GM12873 (cell line): ENCODE measurements around the gene NET1.

ENCODE experiments used
- CTCF ChIP-seq: IDR thresholded peaks from 2 replicates; pipeline ENCODE4 v1.5.1; 2012; ENCODE audit warnings: low read depth, mild to moderate bottlenecking, moderate library complexity, low read length, control low read depth; ENCODE audit not compliant: insufficient read depth; ENCODE audit errors: missing control alignments

NET1 gene

GRCh38 chr10:5419466-5420094 lies 7.2 kb downstream of the NET1 start:
- no peak for TF ChIP-seq CTCF

GRCh38 chr10:5423771-5424170 lies 11.4 kb downstream of the NET1 start:
- TF ChIP-seq CTCF = no peak

- no peak for TF ChIP-seq CTCF
Measured at GRCh38 chr10:5424751-5425150, 12.4 kb downstream of the NET1 start.

GRCh38 chr10:5428133-5428532 lies 15.8 kb downstream of the NET1 start:
- no peak for TF ChIP-seq CTCF

GRCh38 chr10:5433182-5433581 lies 20.8 kb downstream of the NET1 start:
- no peak for TF ChIP-seq CTCF

- peak; percentile 72 for TF ChIP-seq CTCF
Measured at GRCh38 chr10:5434017-5434753, 21.8 kb downstream of the NET1 start.

GRCh38 chr10:5435328-5435727 lies 23.0 kb downstream of the NET1 start:
- TF ChIP-seq CTCF = no peak
